Stimulated activated CD8-positive, alpha-beta memory T cell treated with anti-CD3 and anti-CD28 coated beads, Interleukin-15, amount 100 ng/mL, for 48 hours (primary cell): ENCODE measurements around the gene PTPN14.
A peak's percentile ranks its signal among the peaks of the same experiment; 100 is the strongest.

Experiments used
- DNase-seq, 2 donors: peaks; one replicate each; pipeline ENCODE4 v3.0.0-alpha.2; 2020; ENCODE audit warnings: low read depth in 2 of 2

Gene PTPN14

GRCh38 chr1:214454569-214455396, 96.6 kb downstream of the PTPN14 start:
- no peak for DNase-seq

GRCh38 chr1:214453109-214453722, 98.2 kb downstream of the PTPN14 start:
- no peak for DNase-seq

- DNase-seq: no peak
Observed at GRCh38 chr1:214452152-214452784, 99.1 kb downstream of the PTPN14 start.

GRCh38 chr1:214451596-214451995, 99.8 kb downstream of the PTPN14 start:
- peak; percentile 16 to 50 for DNase-seq

- DNase-seq: no peak
Observed at GRCh38 chr1:214449371-214449770, 102.0 kb downstream of the PTPN14 start.

- no peak for DNase-seq
Observed at GRCh38 chr1:214448536-214448935, 102.9 kb downstream of the PTPN14 start.

- DNase-seq: no peak
Observed at GRCh38 chr1:214447557-214447871, 103.9 kb downstream of the PTPN14 start.

- DNase-seq: no peak
Observed at GRCh38 chr1:214446772-214447556, 104.4 kb downstream of the PTPN14 start.

- DNase-seq: no peak
Observed at GRCh38 chr1:214445831-214446614, 105.4 kb downstream of the PTPN14 start.

GRCh38 chr1:214445199-214445598, 106.2 kb downstream of the PTPN14 start:
- DNase-seq: no peak

GRCh38 chr1:214444182-214444939, 107.0 kb downstream of the PTPN14 start:
- no peak for DNase-seq

- no peak for DNase-seq
Observed at GRCh38 chr1:214441119-214441518, 110.3 kb downstream of the PTPN14 start.

GRCh38 chr1:214440219-214440965, 111.0 kb downstream of the PTPN14 start:
- DNase-seq: no peak

- DNase-seq: peak; percentile 12 to 53
Observed at GRCh38 chr1:214439352-214440119, 111.9 kb downstream of the PTPN14 start.

- no peak for DNase-seq
Observed at GRCh38 chr1:214438530-214438929, 112.9 kb downstream of the PTPN14 start.

- DNase-seq: no peak
Observed at GRCh38 chr1:214438075-214438474, 113.3 kb downstream of the PTPN14 start.

GRCh38 chr1:214435867-214436266, 115.5 kb downstream of the PTPN14 start:
- no peak for DNase-seq

GRCh38 chr1:214432245-214432644, 119.2 kb downstream of the PTPN14 start:
- no peak for DNase-seq
